HEK293 (cell line): Measurements from ENCODE around the gene TMUB1.

Source experiments
- CTCF ChIA-PET: fragments of 350-600 bp; formaldehyde crosslinking; extraction: SDS; loops from one replicate; lab custom pipeline; 2021; ENCODE audit warnings: antibody characterized with exemption; lab: Yijun Ruan, JAX
- POLR2A ChIA-PET: fragments of 300-600 bp; formaldehyde crosslinking; extraction: SDS; loops from one replicate; lab custom pipeline; 2020; ENCODE audit warnings: antibody characterized with exemption, inconsistent platforms; lab: Yijun Ruan, JAX
- H3K27ac ChIP-seq: fragments of 200-500 bp; sonication (Bioruptor generic); 2 replicates; pipeline ENCODE4 v1.5.1; 2014; ENCODE audit warnings: low read depth, low read length, control low read depth, inconsistent platforms; ENCODE audit errors: extremely low read depth
- H3K36me3 ChIP-seq, 2 experiments: fragments of 200-500 bp in 1 of 2; sonication (Bioruptor generic) in 1 of 2; 1 replicate in 1 of 2; 2 replicates in 1 of 2; pipeline ENCODE4 v1.5.1; 2014 to 2017; ENCODE audit warnings: inconsistent platforms in 2 of 2, low read length in 2 of 2; ENCODE audit not compliant: control insufficient read depth in 2 of 2, insufficient read depth in 1 of 2
- H3K4me1 ChIP-seq: fragments of 200-500 bp; sonication (Bioruptor generic); 2 replicates; pipeline ENCODE4 v1.5.1; 2014; ENCODE audit warnings: mild to moderate bottlenecking, low read length, inconsistent platforms; ENCODE audit not compliant: control insufficient read depth, insufficient read depth
- H3K4me3 ChIP-seq: 2 replicates; pipeline ENCODE4 v1.5.1; 2011; ENCODE audit warnings: low read depth, mild to moderate bottlenecking, control low read depth, low read length, moderate library complexity
- H3K9me3 ChIP-seq: fragments of 200-500 bp; sonication (Bioruptor generic); 2 replicates; pipeline ENCODE4 v1.5.1; 2014; ENCODE audit warnings: low read depth, low read length, inconsistent platforms; ENCODE audit not compliant: control insufficient read depth, insufficient read depth
- GLIS2 ChIP-seq: fragments of 450-650 bp; formaldehyde crosslinking; IDR thresholded peaks from 2 replicates; pipeline ENCODE4 v1.5.1; 2016; ENCODE audit warnings: missing biosample characterization, missing genetic modification characterization
- HOXA7 ChIP-seq: sonication (generic); formaldehyde crosslinking; IDR thresholded peaks from 2 replicates; pipeline ENCODE4 v1.8.1; 2022; ENCODE audit warnings: missing genetic modification reagents, borderline replicate concordance
- KLF1 ChIP-seq: fragments of 450-650 bp; formaldehyde crosslinking; IDR thresholded peaks from 2 replicates; pipeline ENCODE4 v1.5.1; 2016; ENCODE audit warnings: missing biosample characterization, missing genetic modification characterization
- SP2 ChIP-seq: fragments of 450-650 bp; formaldehyde crosslinking; IDR thresholded peaks from 2 replicates; pipeline ENCODE4 v1.5.1; 2016; ENCODE audit warnings: missing biosample characterization, missing genetic modification characterization
- SP3 ChIP-seq: fragments of 450-650 bp; formaldehyde crosslinking; IDR thresholded peaks from 2 replicates; pipeline ENCODE4 v1.5.1; 2016; ENCODE audit warnings: missing biosample characterization, missing genetic modification characterization
- ZBTB44 ChIP-seq: fragments of 450-650 bp; IDR thresholded peaks from 2 replicates; pipeline ENCODE4 v1.5.1; 2018; ENCODE audit warnings: missing biosample characterization, mild to moderate bottlenecking, missing genetic modification characterization
- ZBTB8A ChIP-seq: fragments of 450-650 bp; formaldehyde crosslinking; IDR thresholded peaks from 2 replicates; pipeline ENCODE4 v1.5.1; 2016; ENCODE audit warnings: missing biosample characterization, missing genetic modification characterization
- ZIC2 ChIP-seq: fragments of 450-650 bp; formaldehyde crosslinking; IDR thresholded peaks from 2 replicates; pipeline ENCODE4 v1.5.1; 2016; ENCODE audit warnings: missing biosample characterization, missing genetic modification characterization
- ZNF112 ChIP-seq: fragments of 450-650 bp; formaldehyde crosslinking; IDR thresholded peaks from 2 replicates; pipeline ENCODE4 v1.5.0; 2017; ENCODE audit warnings: missing biosample characterization, missing genetic modification characterization
- ZNF221 ChIP-seq: fragments of 450-650 bp; formaldehyde crosslinking; IDR thresholded peaks from 2 replicates; pipeline ENCODE4 v1.5.1; 2017; ENCODE audit warnings: missing biosample characterization, missing genetic modification characterization, borderline replicate concordance
- ZNF223 ChIP-seq: fragments of 450-650 bp; formaldehyde crosslinking; IDR thresholded peaks from 2 replicates; pipeline ENCODE4 v1.5.1; 2016; ENCODE audit warnings: missing biosample characterization, missing genetic modification characterization
- ZNF24 ChIP-seq: fragments of 450-650 bp; formaldehyde crosslinking; IDR thresholded peaks from 2 replicates; pipeline ENCODE4 v1.5.1; 2016; ENCODE audit warnings: missing biosample characterization, missing genetic modification characterization
- ZNF341 ChIP-seq: fragments of 450-650 bp; formaldehyde crosslinking; IDR thresholded peaks from 2 replicates; pipeline ENCODE4; 2016; ENCODE audit warnings: low read depth, missing biosample characterization, missing genetic modification characterization
- ZNF449 ChIP-seq: fragments of 450-650 bp; formaldehyde crosslinking; IDR thresholded peaks from 2 replicates; pipeline ENCODE4 v1.5.1; 2017; ENCODE audit warnings: missing biosample characterization, mild to moderate bottlenecking, missing genetic modification characterization, moderate library complexity
- ZNF473 ChIP-seq: fragments of 450-650 bp; formaldehyde crosslinking; IDR thresholded peaks from 2 replicates; pipeline ENCODE4 v1.5.1; 2017; ENCODE audit warnings: missing biosample characterization, missing genetic modification characterization
- ZNF600 ChIP-seq: fragments of 450-650 bp; formaldehyde crosslinking; IDR thresholded peaks from 2 replicates; pipeline ENCODE4 v1.5.1; 2016; ENCODE audit warnings: missing biosample characterization, missing genetic modification characterization
- ZNF654 ChIP-seq: fragments of 450-650 bp; formaldehyde crosslinking; IDR thresholded peaks from 2 replicates; pipeline ENCODE4 v1.5.1; 2016; ENCODE audit warnings: low read depth, missing biosample characterization, missing genetic modification characterization
- ZNF670 ChIP-seq: fragments of 450-650 bp; formaldehyde crosslinking; IDR thresholded peaks from 2 replicates; pipeline ENCODE4 v1.5.1; 2016; ENCODE audit warnings: missing biosample characterization, missing genetic modification characterization, low read depth
- ZNF785 ChIP-seq: fragments of 450-650 bp; formaldehyde crosslinking; IDR thresholded peaks from 2 replicates; pipeline ENCODE4 v1.5.1; 2016; ENCODE audit warnings: missing biosample characterization, missing genetic modification characterization
- ZSCAN16 ChIP-seq: fragments of 450-650 bp; formaldehyde crosslinking; IDR thresholded peaks from 2 replicates; pipeline ENCODE4 v1.5.1; 2016; ENCODE audit warnings: missing biosample characterization, missing genetic modification characterization
- TF ChIP-seq, protein P1 (sequence below): fragments of 450-650 bp; formaldehyde crosslinking; IDR thresholded peaks from 2 replicates; pipeline ENCODE4 v1.5.1; 2016; ENCODE audit warnings: missing biosample characterization, missing genetic modification characterization

TMUB1 gene

GRCh38 chr7:151116603-151117440 lies 33.5 kb upstream of the TMUB1 start:
- TF ChIP-seq GLIS2 (tag by site-specific recombination) (peak; percentile 20; the same call in 1 of the 2 replicates), ZNF670 (tag by site-specific recombination) (no peak), ZBTB8A (tag by site-specific recombination) (no peak), ZNF473 (tag by site-specific recombination) (no peak), ZNF221 (no peak), ZNF223 (tag by site-specific recombination) (no peak), ZNF654 (tag by site-specific recombination) (no peak), ZBTB44 (no peak), HOXA7 (CRISPR knock-in tag) (no peak), SP3 (tag by site-specific recombination) (no peak), ZSCAN16 (tag by site-specific recombination) (no peak), ZIC2 (tag by site-specific recombination) (peak; percentile 64), ZNF449 (tag by site-specific recombination) (no peak), ZNF112 (no peak)
- Histone ChIP-seq H3K9me3 (no peaks in the 10 kb centered on the region), H3K4me1 (no peaks in the 10 kb centered on the region), H3K36me3 (peaks cover 0 to 62% of the 10 kb centered on the region in 2 experiments; a peak in 1 of 3 replicates), H3K4me3 (no peak overlapping the region), H3K27ac (no peak overlapping the region)
- POLR2A ChIA-PET = interaction anchor here (0.6 to 1.4 kb wide), 3 partner anchors 54 to 110 kb away, joined by 3 to 4 read pairs (median 3); partner anchors contain the start of genes ABCB8 and ABCF2
- CTCF ChIA-PET = interaction anchor here (0.7 to 2.8 kb wide), 6 partner anchors 7 to 127 kb away, joined by 3 to 9 read pairs (median 4); no protein-coding TSS in a partner anchor

DNA sequence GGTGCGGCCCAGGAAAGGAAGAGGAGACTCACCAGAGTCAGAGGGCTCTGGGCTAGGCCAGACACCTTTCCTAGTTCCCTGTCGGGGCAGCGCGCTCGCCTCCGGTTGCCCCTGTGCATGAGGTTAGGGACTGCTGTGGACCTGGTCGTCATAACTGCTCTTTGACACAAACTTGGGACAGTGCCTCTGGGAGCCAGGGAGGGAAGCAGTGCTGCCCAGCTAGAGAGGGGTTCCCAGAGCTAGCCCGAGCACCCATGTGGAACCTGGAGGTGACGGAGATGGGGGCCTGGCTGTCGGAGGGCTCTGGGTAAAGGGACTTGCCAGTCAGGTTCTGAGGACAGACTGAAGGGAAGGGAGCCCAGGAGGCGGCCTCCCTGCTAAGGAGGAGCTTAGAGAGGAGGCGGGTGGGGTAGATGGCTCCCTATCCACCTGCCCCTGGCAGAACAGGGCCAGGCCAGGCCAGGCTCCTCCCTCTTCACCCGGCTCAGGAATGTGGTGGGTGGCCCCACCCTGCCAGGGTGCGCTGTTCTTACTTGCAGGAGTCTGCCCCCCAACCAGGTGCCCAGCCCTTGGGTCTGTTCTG lies 32.6 kb upstream of the TMUB1 start:
- Histone ChIP-seq H3K9me3 (no peaks in the 10 kb centered on the region), H3K36me3 (peaks cover 0 to 53% of the 10 kb centered on the region in 2 experiments; a peak in 1 of 3 replicates), H3K4me1 (no peaks in the 10 kb centered on the region), H3K4me3 (no peak overlapping the region; the same call in 1 of the 2 replicates), H3K27ac (no peak overlapping the region)
- ChIA-PET CTCF (interaction anchor here (0.6 to 2.8 kb wide), 11 partner anchors 8 to 183 kb away, joined by 3 to 9 read pairs (median 3); no protein-coding TSS in a partner anchor), POLR2A (interaction anchor here (0.6 to 1.4 kb wide), 3 partner anchors 53 to 111 kb away, joined by 3 to 4 read pairs (median 3); partner anchors contain the start of genes ABCB8 and ABCF2)
- TF ChIP-seq ZNF24 = no peak
- TF ChIP-seq GLIS2 (tag by site-specific recombination) = peak; percentile 50
- peak; percentile 45; the same call in 1 of the 2 replicates for TF ChIP-seq ZNF600 (tag by site-specific recombination)
- TF ChIP-seq ZNF785 (tag by site-specific recombination) = no peak
- TF ChIP-seq, protein P1, sequence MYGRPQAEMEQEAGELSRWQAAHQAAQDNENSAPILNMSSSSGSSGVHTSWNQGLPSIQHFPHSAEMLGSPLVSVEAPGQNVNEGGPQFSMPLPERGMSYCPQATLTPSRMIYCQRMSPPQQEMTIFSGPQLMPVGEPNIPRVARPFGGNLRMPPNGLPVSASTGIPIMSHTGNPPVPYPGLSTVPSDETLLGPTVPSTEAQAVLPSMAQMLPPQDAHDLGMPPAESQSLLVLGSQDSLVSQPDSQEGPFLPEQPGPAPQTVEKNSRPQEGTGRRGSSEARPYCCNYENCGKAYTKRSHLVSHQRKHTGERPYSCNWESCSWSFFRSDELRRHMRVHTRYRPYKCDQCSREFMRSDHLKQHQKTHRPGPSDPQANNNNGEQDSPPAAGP = peak; percentile 18; the same call in 1 of the 2 replicates
- peak; percentile 31 for TF ChIP-seq SP2 (tag by site-specific recombination)
- TF ChIP-seq SP3 (tag by site-specific recombination) = peak; percentile 32
- peak; percentile 36; the same call in 1 of the 2 replicates for TF ChIP-seq ZNF341
- TF ChIP-seq KLF1 (tag by site-specific recombination) = peak; percentile 83
